ENCODE results near the gene SYNPR. TPM values are rescaled to one million over a fixed set of nuclear protein-coding genes. Genes with fewer than 3 reads are reported as not detected.
"Not testable (repeated sequence)": the region's sequence is repeated elsewhere in the genome, so short reads cannot be mapped to it uniquely, and the experiment has no call there.

The SYNPR gene
- total RNA-seq, 3 donors from 2014 or later: not detected

- DNase-seq (no peak), ATAC-seq (no peak)
- peaks cover 7% of the 10 kb centered on the region for H3K27me3 Mint-ChIP-seq (ENCODE audit: low read depth)
- no peaks in the 10 kb centered on the region for H3K4me1 Mint-ChIP-seq (ENCODE audit: low read depth)
- H3K36me3 Mint-ChIP-seq (ENCODE audit: insufficient read depth): no peaks in the 10 kb centered on the region
- H3K4me3 Mint-ChIP-seq: no peak overlapping the region
- H3K9me3 Mint-ChIP-seq: peaks cover 13% of the 10 kb centered on the region
Measured at GRCh38 chr3:63642488-63642887, 364.4 kb downstream of the SYNPR start.

- Mint-ChIP-seq H3K9me3 (peaks cover 7% of the 10 kb centered on the region), H3K4me1 (ENCODE audit: low read depth) (no peaks in the 10 kb centered on the region), H3K4me3 (no peak overlapping the region), H3K27me3 (ENCODE audit: low read depth) (peaks cover 7% of the 10 kb centered on the region), H3K36me3 (ENCODE audit: insufficient read depth) (no peaks in the 10 kb centered on the region)
- DNase-seq (no peak), ATAC-seq (no peak)
Measured at GRCh38 chr3:63644212-63644797, 366.2 kb downstream of the SYNPR start.

- H3K4me3 Mint-ChIP-seq; H3K9me3 Mint-ChIP-seq; H3K27me3 Mint-ChIP-seq (ENCODE audit: low read depth); H3K4me1 Mint-ChIP-seq (ENCODE audit: low read depth); ATAC-seq; DNase-seq; H3K36me3 Mint-ChIP-seq (ENCODE audit: insufficient read depth): not testable (repeated sequence)
Measured at GRCh38 chr3:63644928-63645781, 367.0 kb downstream of the SYNPR start.

GRCh38 chr3:63652066-63652725 lies 374.1 kb downstream of the SYNPR start, which contains the start of gene SNTN:
Gene SNTN, plus strand, starts transcription at chr3:63652675. Its CDS starts 13 bp downstream, at chr3:63652688.
- Mint-ChIP-seq H3K27me3 (ENCODE audit: low read depth) (no peaks in the 10 kb centered on the region), H3K36me3 (ENCODE audit: insufficient read depth) (no peaks in the 10 kb centered on the region), H3K4me1 (ENCODE audit: low read depth) (no peaks in the 10 kb centered on the region), H3K9me3 (no peaks in the 10 kb centered on the region), H3K4me3 (no peak within 1 kb of the TSS)
- no peak for ATAC-seq
- DNase-seq: no peak

- Mint-ChIP-seq H3K4me1 (ENCODE audit: low read depth) (no peaks in the 10 kb centered on the region), H3K4me3 (no peak overlapping the region), H3K9me3 (no peaks in the 10 kb centered on the region), H3K27me3 (ENCODE audit: low read depth) (peaks cover 2% of the 10 kb centered on the region), H3K36me3 (ENCODE audit: insufficient read depth) (no peaks in the 10 kb centered on the region)
- ATAC-seq (no peak), DNase-seq (no peak)
Measured at GRCh38 chr3:63654211-63654610, 376.1 kb downstream of the SYNPR start.

- H3K36me3 Mint-ChIP-seq (ENCODE audit: insufficient read depth): no peaks in the 10 kb centered on the region
- ATAC-seq: no peak
- peaks cover 2% of the 10 kb centered on the region for H3K27me3 Mint-ChIP-seq (ENCODE audit: low read depth)
- H3K9me3 Mint-ChIP-seq: no peaks in the 10 kb centered on the region
- H3K4me1 Mint-ChIP-seq (ENCODE audit: low read depth): no peaks in the 10 kb centered on the region
- no peak for DNase-seq
- H3K4me3 Mint-ChIP-seq: no peak overlapping the region
Measured at GRCh38 chr3:63654931-63655330, 376.8 kb downstream of the SYNPR start.

- DNase-seq: no peak
- H3K36me3 Mint-ChIP-seq (ENCODE audit: insufficient read depth): no peaks in the 10 kb centered on the region
- ATAC-seq: no peak
- no peaks in the 10 kb centered on the region for H3K4me1 Mint-ChIP-seq (ENCODE audit: low read depth)
- no peaks in the 10 kb centered on the region for H3K9me3 Mint-ChIP-seq
- H3K27me3 Mint-ChIP-seq (ENCODE audit: low read depth): peaks cover 2% of the 10 kb centered on the region
- H3K4me3 Mint-ChIP-seq: no peak overlapping the region
Measured at GRCh38 chr3:63655519-63655918, 377.4 kb downstream of the SYNPR start.

GRCh38 chr3:63656786-63657185 lies 378.7 kb downstream of the SYNPR start:
- no peak for ATAC-seq
- H3K27me3 Mint-ChIP-seq (ENCODE audit: low read depth): peaks cover 2% of the 10 kb centered on the region
- DNase-seq: no peak
- H3K4me1 Mint-ChIP-seq (ENCODE audit: low read depth): no peaks in the 10 kb centered on the region
- no peaks in the 10 kb centered on the region for H3K9me3 Mint-ChIP-seq
- H3K36me3 Mint-ChIP-seq (ENCODE audit: insufficient read depth): no peaks in the 10 kb centered on the region
- no peak overlapping the region for H3K4me3 Mint-ChIP-seq

GRCh38 chr3:63661242-63661641 lies 383.1 kb downstream of the SYNPR start:
- no peaks in the 10 kb centered on the region for H3K4me1 Mint-ChIP-seq (ENCODE audit: low read depth)
- no peaks in the 10 kb centered on the region for H3K36me3 Mint-ChIP-seq (ENCODE audit: insufficient read depth)

GRCh38 chr3:63662011-63662410 lies 383.9 kb downstream of the SYNPR start:
- H3K4me1 Mint-ChIP-seq (ENCODE audit: low read depth): no peaks in the 10 kb centered on the region
- H3K36me3 Mint-ChIP-seq (ENCODE audit: insufficient read depth): no peaks in the 10 kb centered on the region
- DNase-seq (no peak), ATAC-seq (no peak)
- H3K27me3 Mint-ChIP-seq (ENCODE audit: low read depth): peaks cover 2% of the 10 kb centered on the region
- H3K4me3 Mint-ChIP-seq: no peak overlapping the region
- H3K9me3 Mint-ChIP-seq: no peaks in the 10 kb centered on the region

More at GRCh38 chr3:63661242-63661641, 383.1 kb downstream of the SYNPR start:
- no peak overlapping the region for H3K4me3 Mint-ChIP-seq
- H3K9me3 Mint-ChIP-seq: no peaks in the 10 kb centered on the region
- DNase-seq (no peak), ATAC-seq (no peak)
- peaks cover 2% of the 10 kb centered on the region for H3K27me3 Mint-ChIP-seq (ENCODE audit: low read depth)

GRCh38 chr3:63662500-63662899 lies 384.4 kb downstream of the SYNPR start:
- no peak overlapping the region for H3K4me3 Mint-ChIP-seq
- H3K9me3 Mint-ChIP-seq: no peaks in the 10 kb centered on the region
- DNase-seq (no peak), ATAC-seq (no peak)
- H3K27me3 Mint-ChIP-seq (ENCODE audit: low read depth): peaks cover 2% of the 10 kb centered on the region
- H3K4me1 Mint-ChIP-seq (ENCODE audit: low read depth): no peaks in the 10 kb centered on the region
- no peaks in the 10 kb centered on the region for H3K36me3 Mint-ChIP-seq (ENCODE audit: insufficient read depth)

Measured in activated T-cell treated with anti-CD3 and anti-CD28 coated beads, Interleukin-2, amount 50 U/mL, for 4 hours (primary cell).